Measurements from ENCODE around the gene RTN4RL1.

The RTN4RL1 gene

GRCh38 chr17:2058586-2059546 is 33.7 kb upstream of the RTN4RL1 start:
- peak in 1 of 2 experiments; percentile 35 for DNase-seq

- no peak for DNase-seq
Observed at GRCh38 chr17:2057760-2058585, 32.8 kb upstream of the RTN4RL1 start.

- no peak for DNase-seq
Observed at GRCh38 chr17:2057175-2057759, 32.1 kb upstream of the RTN4RL1 start.

- no peak for DNase-seq
Observed at GRCh38 chr17:2056206-2057174, 31.4 kb upstream of the RTN4RL1 start.

- DNase-seq: no peak
Observed at GRCh38 chr17:2055292-2056205, 30.4 kb upstream of the RTN4RL1 start.

- peak; percentile 39 to 73 for DNase-seq
Observed at GRCh38 chr17:2054512-2055291, 29.6 kb upstream of the RTN4RL1 start, which contains the start of gene HIC1. Gene HIC1 (plus strand): TSS chr17:2055103. CDS start chr17:2056691, 1,588 bp downstream.

- DNase-seq: no peak
Observed at GRCh38 chr17:2054262-2054511, 29.1 kb upstream of the RTN4RL1 start.

GRCh38 chr17:2053380-2054261 is 28.5 kb upstream of the RTN4RL1 start:
- DNase-seq: peak; percentile 18 to 75

- no peak for DNase-seq
Observed at GRCh38 chr17:2051933-2052559, 26.9 kb upstream of the RTN4RL1 start.

- peak in 1 of 2 experiments; percentile 41 for DNase-seq
Observed at GRCh38 chr17:2051061-2051932, 26.2 kb upstream of the RTN4RL1 start.

GRCh38 chr17:2050300-2051060 is 25.3 kb upstream of the RTN4RL1 start:
- DNase-seq: peak in 1 of 2 experiments; percentile 75

- peak in 1 of 2 experiments; percentile 75 for DNase-seq
Observed at GRCh38 chr17:2049333-2050299, 24.5 kb upstream of the RTN4RL1 start.

- no peak for DNase-seq
Observed at GRCh38 chr17:2048805-2049204, 23.7 kb upstream of the RTN4RL1 start.

- no peak for DNase-seq
Observed at GRCh38 chr17:2047590-2047989, 22.5 kb upstream of the RTN4RL1 start.

GRCh38 chr17:2044263-2044894 is 19.2 kb upstream of the RTN4RL1 start:
- DNase-seq: no peak
